Fibroblast of lung (primary cell): ENCODE results near the gene TMEM106C.

Experiments
- EZH2 ChIP-seq: IDR thresholded peaks from 2 replicates; pipeline ENCODE4 v1.5.1; 2012; ENCODE audit warnings: low read length, control low read depth, mild to moderate bottlenecking; ENCODE audit errors: missing control alignments
- TF ChIP-seq, protein P1 (sequence below), 2 donors: IDR thresholded peaks in 1 of 2; conservative IDR thresholded peaks in 1 of 2; 1 replicate in 1 of 2; 2 replicates in 1 of 2; pipeline ENCODE4 v1.5.1; 2011 to 2012; ENCODE audit warnings: low read length in 2 of 2, control low read depth in 1 of 2, inconsistent platforms in 1 of 2, low read depth in 1 of 2, mild to moderate bottlenecking in 1 of 2

DNA sequence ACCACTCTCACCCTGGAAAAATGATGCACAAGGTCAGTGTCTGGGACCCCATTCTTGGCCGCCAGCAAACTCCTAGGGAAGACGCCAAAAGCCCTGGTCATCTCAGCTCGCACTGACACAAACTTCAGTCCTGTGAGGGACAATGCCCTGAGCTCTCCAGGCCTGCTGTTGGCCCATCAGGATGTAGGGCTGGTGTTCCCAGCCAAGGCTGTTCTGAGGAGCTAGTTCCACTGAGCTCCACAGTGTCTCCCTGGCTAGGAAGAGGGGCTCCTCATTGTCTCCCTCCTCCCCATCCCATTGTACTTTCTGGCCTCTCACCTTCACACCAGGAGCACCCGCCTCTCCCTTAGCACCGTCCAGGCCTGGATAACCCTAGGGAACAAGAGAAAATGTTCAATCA lies 30.1 kb downstream of the TMEM106C start:
- TF ChIP-seq, protein P1, sequence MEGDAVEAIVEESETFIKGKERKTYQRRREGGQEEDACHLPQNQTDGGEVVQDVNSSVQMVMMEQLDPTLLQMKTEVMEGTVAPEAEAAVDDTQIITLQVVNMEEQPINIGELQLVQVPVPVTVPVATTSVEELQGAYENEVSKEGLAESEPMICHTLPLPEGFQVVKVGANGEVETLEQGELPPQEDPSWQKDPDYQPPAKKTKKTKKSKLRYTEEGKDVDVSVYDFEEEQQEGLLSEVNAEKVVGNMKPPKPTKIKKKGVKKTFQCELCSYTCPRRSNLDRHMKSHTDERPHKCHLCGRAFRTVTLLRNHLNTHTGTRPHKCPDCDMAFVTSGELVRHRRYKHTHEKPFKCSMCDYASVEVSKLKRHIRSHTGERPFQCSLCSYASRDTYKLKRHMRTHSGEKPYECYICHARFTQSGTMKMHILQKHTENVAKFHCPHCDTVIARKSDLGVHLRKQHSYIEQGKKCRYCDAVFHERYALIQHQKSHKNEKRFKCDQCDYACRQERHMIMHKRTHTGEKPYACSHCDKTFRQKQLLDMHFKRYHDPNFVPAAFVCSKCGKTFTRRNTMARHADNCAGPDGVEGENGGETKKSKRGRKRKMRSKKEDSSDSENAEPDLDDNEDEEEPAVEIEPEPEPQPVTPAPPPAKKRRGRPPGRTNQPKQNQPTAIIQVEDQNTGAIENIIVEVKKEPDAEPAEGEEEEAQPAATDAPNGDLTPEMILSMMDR (conservative IDR thresholded peaks at IDR 0.05 in 1 of 2, IDR thresholded peaks at IDR 0.05 in 1 of 2; ENCODE audit: low read depth in 1 of 2, low read length in 2 of 2): no peak
- no peak for TF ChIP-seq EZH2
